MM.1S (cell line): Measurements from ENCODE around the gene NEK6.

Experiments
- DNase-seq: peaks from one replicate; pipeline ENCODE4 v3.0.0-alpha.2; 2015
- H2AFZ ChIP-seq: fragments of 300-600 bp; sonication (generic); 2 replicates; pipeline ENCODE4 v1.6.0; 2016; ENCODE audit warnings: antibody characterized with exemption, low read length
- H3F3A ChIP-seq: fragments of 300-600 bp; sonication (generic); 2 replicates; pipeline ENCODE4 v1.6.1; 2016; ENCODE audit warnings: mild to moderate bottlenecking, antibody characterized with exemption, low read length, moderate library complexity, mixed read lengths; ENCODE audit not compliant: insufficient read depth
- H3K27ac ChIP-seq: fragments of 300-600 bp; sonication (generic); 2 replicates; pipeline ENCODE4 v1.5.1; 2016; ENCODE audit warnings: mild to moderate bottlenecking, low read length
- H3K27me3 ChIP-seq: fragments of 300-600 bp; sonication (generic); replicated peaks from 2 replicates; pipeline ENCODE4 v1.6.0; 2016; ENCODE audit warnings: low read length; ENCODE audit not compliant: insufficient read depth
- H3K36me3 ChIP-seq: fragments of 300-600 bp; sonication (generic); replicated peaks from 2 replicates; pipeline ENCODE4 v1.6.1; 2016; ENCODE audit warnings: mild to moderate bottlenecking, low read length, mixed read lengths; ENCODE audit not compliant: insufficient read depth
- H3K4me1 ChIP-seq: fragments of 300-600 bp; sonication (generic); 2 replicates; pipeline ENCODE4 v1.6.1; 2016; ENCODE audit warnings: low read length, mixed read lengths
- H3K4me2 ChIP-seq: fragments of 300-600 bp; sonication (generic); 2 replicates; pipeline ENCODE4 v1.6.0; 2016; ENCODE audit warnings: low read depth, low read length
- H3K4me3 ChIP-seq: fragments of 300-600 bp; sonication (generic); 2 replicates; pipeline ENCODE4 v1.5.1; 2016; ENCODE audit warnings: low read length, mixed read lengths
- H3K79me2 ChIP-seq: fragments of 300-600 bp; sonication (generic); 2 replicates; pipeline ENCODE4 v1.6.1; 2016; ENCODE audit warnings: mixed run types, low read length, mixed read lengths
- H3K9ac ChIP-seq: fragments of 300-600 bp; sonication (generic); 2 replicates; pipeline ENCODE4 v1.6.1; 2016; ENCODE audit warnings: low read length, mixed read lengths
- H3K9me2 ChIP-seq: fragments of 300-600 bp; sonication (generic); replicated peaks from 2 replicates; pipeline ENCODE4 v1.6.1; 2016; ENCODE audit warnings: mild to moderate bottlenecking, low read length, mixed read lengths; ENCODE audit not compliant: insufficient read depth
- H3K9me3 ChIP-seq: fragments of 300-600 bp; sonication (generic); replicated peaks from 2 replicates; pipeline ENCODE4 v1.6.1; 2016; ENCODE audit warnings: mild to moderate bottlenecking, low read length, mixed read lengths; ENCODE audit not compliant: insufficient read depth
- H4K20me1 ChIP-seq: fragments of 300-600 bp; sonication (generic); 2 replicates; pipeline ENCODE4 v1.6.1; 2016; ENCODE audit warnings: mild to moderate bottlenecking, low read length, moderate library complexity, mixed read lengths; ENCODE audit not compliant: insufficient read depth
- EZH2 ChIP-seq: fragments of 300-600 bp; sonication (generic); optimal IDR thresholded peaks from 2 replicates; pipeline ENCODE3; 2017; ENCODE audit warnings: low read depth, mild to moderate bottlenecking, antibody characterized with exemption, low read length, mixed read lengths
- EZH2phosphoT487 ChIP-seq: fragments of 300-600 bp; sonication (generic); IDR thresholded peaks from 2 replicates; pipeline ENCODE4 v1.6.1; 2018; ENCODE audit warnings: antibody characterized with exemption, low read length
- TF ChIP-seq, protein P1 (sequence below): fragments of 300-600 bp; sonication (generic); IDR thresholded peaks from 2 replicates; pipeline ENCODE4 v1.5.1; 2016; ENCODE audit warnings: antibody characterized with exemption, low read length, mixed read lengths

The NEK6 gene

DNA sequence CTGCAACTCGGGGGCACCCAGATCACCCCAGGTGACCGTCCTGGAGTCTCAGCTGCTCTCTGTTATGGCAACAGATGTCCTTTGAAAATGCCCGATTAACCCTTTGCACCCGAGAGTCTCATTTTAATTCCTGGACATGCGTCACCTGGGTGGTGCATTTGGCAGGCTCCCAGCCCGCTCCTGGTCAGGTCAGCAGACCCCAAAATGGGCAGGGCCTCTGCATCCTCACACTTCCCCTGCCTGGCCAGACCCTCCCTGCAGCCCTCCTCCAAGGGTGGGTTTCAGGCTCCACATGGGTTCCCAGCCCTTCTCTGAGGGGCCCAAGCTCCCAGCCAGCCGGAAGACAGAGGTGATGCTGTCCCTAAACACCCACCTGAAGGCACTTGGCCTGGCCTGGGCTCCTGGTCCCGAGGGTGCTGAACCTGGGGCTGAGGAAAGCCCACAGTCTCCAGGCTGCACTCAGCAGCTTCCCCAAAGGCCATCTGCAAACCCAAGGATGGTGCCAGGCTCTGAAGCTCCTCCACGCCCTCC is 88.1 kb downstream of the NEK6 start:
- TF ChIP-seq EZH2 (no peak), EZH2phosphoT487 (no peak)
- Histone ChIP-seq H3K36me3 (no peaks in the 10 kb centered on the region), H3K27ac (no peak overlapping the region), H3K9ac (no peak overlapping the region), H3K9me3 (no peaks in the 10 kb centered on the region), H3K4me3 (no peak overlapping the region), H3K4me1 (no peaks in the 10 kb centered on the region), H4K20me1 (no peaks in the 10 kb centered on the region), H3K27me3 (no peaks in the 10 kb centered on the region), H3F3A (no peaks in the 10 kb centered on the region), H3K4me2 (no peak overlapping the region), H3K79me2 (no peaks in the 10 kb centered on the region), H3K9me2 (no peaks in the 10 kb centered on the region), H2AFZ (no peak overlapping the region)
- DNase-seq, result no peak

- H3K4me3 ChIP-seq, result no peak overlapping the region
- no peaks in the 10 kb centered on the region for H3K9me3 ChIP-seq
- TF ChIP-seq, protein P1, sequence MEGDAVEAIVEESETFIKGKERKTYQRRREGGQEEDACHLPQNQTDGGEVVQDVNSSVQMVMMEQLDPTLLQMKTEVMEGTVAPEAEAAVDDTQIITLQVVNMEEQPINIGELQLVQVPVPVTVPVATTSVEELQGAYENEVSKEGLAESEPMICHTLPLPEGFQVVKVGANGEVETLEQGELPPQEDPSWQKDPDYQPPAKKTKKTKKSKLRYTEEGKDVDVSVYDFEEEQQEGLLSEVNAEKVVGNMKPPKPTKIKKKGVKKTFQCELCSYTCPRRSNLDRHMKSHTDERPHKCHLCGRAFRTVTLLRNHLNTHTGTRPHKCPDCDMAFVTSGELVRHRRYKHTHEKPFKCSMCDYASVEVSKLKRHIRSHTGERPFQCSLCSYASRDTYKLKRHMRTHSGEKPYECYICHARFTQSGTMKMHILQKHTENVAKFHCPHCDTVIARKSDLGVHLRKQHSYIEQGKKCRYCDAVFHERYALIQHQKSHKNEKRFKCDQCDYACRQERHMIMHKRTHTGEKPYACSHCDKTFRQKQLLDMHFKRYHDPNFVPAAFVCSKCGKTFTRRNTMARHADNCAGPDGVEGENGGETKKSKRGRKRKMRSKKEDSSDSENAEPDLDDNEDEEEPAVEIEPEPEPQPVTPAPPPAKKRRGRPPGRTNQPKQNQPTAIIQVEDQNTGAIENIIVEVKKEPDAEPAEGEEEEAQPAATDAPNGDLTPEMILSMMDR, result no peak
- no peak for TF ChIP-seq EZH2phosphoT487
- TF ChIP-seq EZH2, result no peak
- no peaks in the 10 kb centered on the region for H3K36me3 ChIP-seq
- no peaks in the 10 kb centered on the region for H3K9me2 ChIP-seq
- no peaks in the 10 kb centered on the region for H4K20me1 ChIP-seq
- H3K79me2 ChIP-seq, result no peaks in the 10 kb centered on the region
- H3K4me2 ChIP-seq, result no peak overlapping the region
- H3K9ac ChIP-seq, result no peak overlapping the region
- H2AFZ ChIP-seq, result no peak overlapping the region
- no peaks in the 10 kb centered on the region for H3F3A ChIP-seq
- no peaks in the 10 kb centered on the region for H3K4me1 ChIP-seq
- no peaks in the 10 kb centered on the region for H3K27me3 ChIP-seq
- no peak for DNase-seq
- no peak overlapping the region for H3K27ac ChIP-seq
Measured at GRCh38 chr9:124346347-124347163, 88.8 kb downstream of the NEK6 start.

- Histone ChIP-seq H3K9me2 (no peaks in the 10 kb centered on the region), H3K79me2 (no peaks in the 10 kb centered on the region), H3K9ac (no peak overlapping the region), H2AFZ (no peak overlapping the region), H3K4me1 (no peaks in the 10 kb centered on the region), H3K27ac (no peak overlapping the region), H4K20me1 (no peaks in the 10 kb centered on the region), H3K4me3 (no peak overlapping the region), H3K4me2 (no peak overlapping the region), H3K27me3 (no peaks in the 10 kb centered on the region), H3F3A (no peaks in the 10 kb centered on the region), H3K9me3 (no peaks in the 10 kb centered on the region), H3K36me3 (0 out of 2 replicates have a peak, but pooled peaks cover 7% of the 10 kb centered on the region)
- DNase-seq, result no peak
- TF ChIP-seq EZH2 (no peak), EZH2phosphoT487 (no peak)
- TF ChIP-seq, protein P1, result no peak
Measured at GRCh38 chr9:124347206-124347967, 89.6 kb downstream of the NEK6 start.
